GM12878 (cell line): ENCODE data around the gene SPNS1. TPM values are rescaled to one million over a fixed set of nuclear protein-coding genes. Genes with fewer than 3 reads are reported as not detected.

ENCODE experiments used
- ATF2 ChIP-seq: IDR thresholded peaks from 2 replicates; pipeline ENCODE4 v1.6.1; 2012; ENCODE audit warnings: low read length, inconsistent platforms
- FOS ChIP-seq: IDR thresholded peaks from 3 replicates; pipeline ENCODE4 v1.6.1; 2011; ENCODE audit warnings: borderline replicate concordance; ENCODE audit not compliant: insufficient read length; ENCODE audit errors: extremely low read depth
- GABPA ChIP-seq: IDR thresholded peaks from 2 replicates; pipeline ENCODE4 v1.6.1; 2014; ENCODE audit warnings: antibody characterized with exemption, low read depth, mild to moderate bottlenecking, inconsistent platforms
- HDAC2 ChIP-seq: fragments of 200-600 bp; sonication (generic); IDR thresholded peaks from 2 replicates; pipeline ENCODE4 v1.6.1; 2017
- JUND ChIP-seq: IDR thresholded peaks from 2 replicates; pipeline ENCODE4 v1.6.1; 2012; ENCODE audit warnings: low read depth, mild to moderate bottlenecking, low read length, improper control_type of control experiment, moderate library complexity
- NBN ChIP-seq: fragments of 450-650 bp; IDR thresholded peaks from 2 replicates; pipeline ENCODE4 v1.6.1; 2016
- RAD51 ChIP-seq: fragments of 450-650 bp; IDR thresholded peaks from 2 replicates; pipeline ENCODE4 v1.6.1; 2016; ENCODE audit warnings: moderate library complexity, mild to moderate bottlenecking, inconsistent platforms
- RB1 ChIP-seq: fragments of 450-650 bp; formaldehyde crosslinking; IDR thresholded peaks from 2 replicates; pipeline ENCODE4 v1.6.1; 2017; ENCODE audit warnings: mild to moderate bottlenecking, borderline replicate concordance
- RUNX3 ChIP-seq: IDR thresholded peaks from 2 replicates; pipeline ENCODE4 v1.6.1; 2012; ENCODE audit warnings: low read length, inconsistent platforms
- SUPT20H ChIP-seq: IDR thresholded peaks from 2 replicates; pipeline ENCODE4 v1.6.1; 2011; ENCODE audit warnings: low read depth, mild to moderate bottlenecking, low read length, moderate library complexity, borderline replicate concordance; ENCODE audit not compliant: control insufficient read depth
- TAF1 ChIP-seq: IDR thresholded peaks from 2 replicates; pipeline ENCODE4 v1.6.1; 2011; ENCODE audit warnings: mild to moderate bottlenecking, low read depth, low read length, borderline replicate concordance
- TARDBP ChIP-seq: IDR thresholded peaks from 2 replicates; pipeline ENCODE4 v1.6.1; 2016; ENCODE audit warnings: borderline replicate concordance
- WRNIP1 ChIP-seq: IDR thresholded peaks from 2 replicates; pipeline ENCODE4 v1.6.1; 2011; ENCODE audit warnings: low read depth, low read length, improper control_type of control experiment, borderline replicate concordance
- YY1 ChIP-seq: IDR thresholded peaks from 2 replicates; pipeline ENCODE4 v1.6.1; 2011; ENCODE audit warnings: low read depth, mild to moderate bottlenecking, low read length
- ZBTB11 ChIP-seq: fragments of 450-650 bp; formaldehyde crosslinking; IDR thresholded peaks from 2 replicates; pipeline ENCODE4 v1.5.0; 2022; ENCODE audit warnings: mild to moderate bottlenecking, missing genetic modification characterization
- ZNF592 ChIP-seq: fragments of 450-650 bp; IDR thresholded peaks from 2 replicates; pipeline ENCODE4 v1.6.1; 2017; ENCODE audit warnings: mild to moderate bottlenecking, moderate library complexity
- ZNF622 ChIP-seq: fragments of 450-650 bp; IDR thresholded peaks from 2 replicates; pipeline ENCODE4 v1.6.1; 2017; ENCODE audit warnings: mild to moderate bottlenecking, inconsistent platforms
- polyA plus RNA-seq, 11 experiments: library from polyadenylated mRNA; depleted of rRNA in 4 of 11; unstranded in 6 of 11; stranded (reverse) in 5 of 11; fragments of >200 nt; fragmentation: Nextera tagmentation in 4 of 11; fragmentation: Illumina TruSeq in 1 of 11; extraction: Ambion mirVana in 4 of 11; extraction: Trizol in 1 of 11; gene quantifications; 1 replicate in 1 of 11; 2 replicates in 10 of 11; pipeline versions ENCODE4 v1.2.1 to v1.2.3, GENCODE V29; 2011 to 2016; ENCODE audit warnings: inconsistent platforms in 2 of 11, missing spikeins in 2 of 11, low read depth in 1 of 11
- total RNA-seq, 4 experiments: library from RNA; depleted of rRNA in 3 of 4; stranded (reverse); fragments of >200 nt in 3 of 4; fragmentation: Illumina TruSeq in 1 of 4; extraction: Trizol in 1 of 4; gene quantifications; 2 replicates each; pipeline versions ENCODE4 v1.2.1 to v1.2.3, GENCODE V29; 2013 to 2021
- TF ChIP-seq, protein P1 (sequence below): fragments of 450-650 bp; IDR thresholded peaks from 2 replicates; pipeline ENCODE4 v1.6.1; 2014; ENCODE audit warnings: mild to moderate bottlenecking

SPNS1 gene
- total and polyA plus RNA-seq, 10 of the 15 experiments (the other 5 are each of a cell fraction or from before 2014, with no cell fraction given), result 0.16 to 37.6 (median 12.0) TPM

- TF ChIP-seq ZNF592 (no peak), RUNX3 (peak; percentile 67), GABPA (no peak), TARDBP (no peak), RAD51 (no peak), RB1 (peak; percentile 47; the same call in 1 of the 2 replicates), WRNIP1 (0 out of 2 replicates have a peak, but pooled peaks have one; percentile 91), FOS (no peak), NBN (peak; percentile 96), ZBTB11 (CRISPR knock-in tag) (no peak), ATF2 (no peak), JUND (no peak), SUPT20H (no peak), ZNF622 (no peak), TAF1 (peak; percentile 75; the same call in 1 of the 2 replicates), YY1 (peak; percentile 87), HDAC2 (no peak)
- TF ChIP-seq, protein P1, sequence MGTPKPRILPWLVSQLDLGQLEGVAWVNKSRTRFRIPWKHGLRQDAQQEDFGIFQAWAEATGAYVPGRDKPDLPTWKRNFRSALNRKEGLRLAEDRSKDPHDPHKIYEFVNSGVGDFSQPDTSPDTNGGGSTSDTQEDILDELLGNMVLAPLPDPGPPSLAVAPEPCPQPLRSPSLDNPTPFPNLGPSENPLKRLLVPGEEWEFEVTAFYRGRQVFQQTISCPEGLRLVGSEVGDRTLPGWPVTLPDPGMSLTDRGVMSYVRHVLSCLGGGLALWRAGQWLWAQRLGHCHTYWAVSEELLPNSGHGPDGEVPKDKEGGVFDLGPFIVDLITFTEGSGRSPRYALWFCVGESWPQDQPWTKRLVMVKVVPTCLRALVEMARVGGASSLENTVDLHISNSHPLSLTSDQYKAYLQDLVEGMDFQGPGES, result no peak
Observed at GRCh38 chr16:28925386-28926228, 49.0 kb upstream of the SPNS1 start (continued).
